ENCODE measurements around the gene IL19.
"Not testable (repeated sequence)": the region's sequence is repeated elsewhere in the genome, so short reads cannot be mapped to it uniquely, and the experiment has no call there.

IL19 gene

DNA sequence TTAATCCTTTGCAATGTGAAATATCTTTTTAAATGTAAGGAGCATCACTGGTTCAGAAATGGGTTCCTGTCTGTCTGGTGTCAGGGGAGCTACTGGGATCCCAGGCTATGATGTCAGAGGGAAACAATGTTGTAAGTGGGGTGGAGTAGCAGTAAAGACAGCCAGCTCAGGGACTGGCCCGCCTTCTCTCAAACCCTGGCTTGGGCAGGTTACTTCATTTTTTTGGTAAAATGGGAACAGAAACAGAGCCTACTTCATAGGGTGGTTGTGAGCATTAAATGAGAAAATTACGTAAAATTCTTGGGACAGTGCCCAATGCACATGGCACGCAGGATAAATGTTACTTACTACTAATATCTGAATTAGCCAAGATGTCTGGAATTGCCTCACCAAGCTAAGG is 64.1 kb downstream of the IL19 start:
- peak; percentile 28 for DNase-seq

- DNase-seq: no peak
Measured at GRCh38 chr1:206835186-206835585, 64.6 kb downstream of the IL19 start.

- DNase-seq: no peak
Measured at GRCh38 chr1:206836111-206836510, 65.5 kb downstream of the IL19 start.

DNA sequence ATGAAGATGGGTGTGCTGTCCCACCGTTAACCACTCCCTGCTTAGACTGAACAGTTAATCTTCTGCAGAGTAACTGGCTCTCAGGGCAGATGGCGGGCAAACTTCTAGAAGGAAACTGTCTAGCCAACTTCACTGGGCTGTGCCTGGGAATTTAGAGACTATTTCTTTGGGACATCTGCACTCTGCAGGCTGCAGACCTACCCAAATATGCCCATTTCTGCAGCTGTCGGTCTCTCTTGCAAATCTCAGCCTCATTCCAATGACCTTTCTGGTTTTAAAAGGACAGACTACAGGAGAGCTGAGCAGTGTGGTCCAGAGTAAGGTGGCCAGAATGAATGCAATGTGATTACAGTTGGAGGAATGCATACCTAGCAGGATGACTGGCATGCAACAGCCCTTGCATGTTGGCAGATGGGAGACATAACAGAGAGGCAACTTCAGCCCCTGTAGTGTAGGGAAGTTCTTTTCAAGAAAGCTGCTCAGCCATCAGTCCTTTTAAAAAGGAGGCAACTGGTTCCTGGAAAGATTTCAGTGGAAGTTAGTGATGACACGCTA is 68.5 kb downstream of the IL19 start:
- DNase-seq: no peak

DNA sequence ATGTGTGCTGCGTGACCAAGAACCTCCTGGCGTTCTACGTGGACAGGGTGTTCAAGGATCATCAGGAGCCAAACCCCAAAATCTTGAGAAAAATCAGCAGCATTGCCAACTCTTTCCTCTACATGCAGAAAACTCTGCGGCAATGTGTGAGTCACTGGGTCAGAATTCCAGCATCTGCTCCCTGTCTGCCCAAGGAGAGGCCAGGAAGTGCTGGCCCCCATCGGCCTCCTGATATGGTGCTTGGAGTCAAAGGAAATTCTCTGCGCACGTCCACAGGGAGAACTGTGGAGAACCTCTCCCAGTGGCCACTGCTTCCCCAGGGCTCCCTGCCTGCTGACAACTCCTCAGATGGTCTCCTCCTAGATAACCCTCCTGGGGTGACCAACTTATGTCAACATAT is 69.3 kb downstream of the IL19 start:
- no peak for DNase-seq

DNA sequence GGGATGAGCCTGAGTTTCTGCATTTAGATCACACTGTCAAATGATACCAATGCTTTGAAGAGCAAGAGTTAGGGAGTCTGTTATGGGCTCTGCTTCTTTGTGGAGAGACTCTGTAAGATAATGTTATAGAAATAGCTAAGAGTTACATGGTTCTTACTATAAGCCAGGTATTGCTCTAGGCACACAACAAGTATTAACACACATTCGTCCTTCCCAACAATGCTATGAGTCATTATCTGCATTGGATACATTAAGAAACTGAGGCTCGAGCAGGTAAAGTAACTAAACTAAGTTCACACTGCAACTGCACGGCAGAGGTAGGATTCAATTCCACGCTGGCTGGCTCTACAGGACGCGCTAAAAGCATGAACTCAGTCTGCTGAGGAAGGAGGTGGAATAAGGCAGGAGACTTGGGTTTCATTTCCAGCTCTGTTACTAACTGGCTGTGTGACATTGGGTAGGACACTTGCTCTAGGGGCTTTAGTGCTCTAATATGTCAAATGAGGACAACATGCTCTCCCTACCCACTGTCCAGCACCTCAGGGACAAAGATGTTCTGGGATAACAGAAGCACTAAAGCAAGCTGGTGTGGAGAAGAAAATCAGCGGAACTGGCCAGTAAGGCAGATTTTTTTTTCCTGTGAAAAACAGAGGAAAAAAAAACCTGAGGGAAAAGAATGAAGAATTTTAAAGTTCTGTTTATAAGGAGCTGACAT is 71.2 kb downstream of the IL19 start:
- no peak for DNase-seq

GRCh38 chr1:206842854-206843253 is 72.3 kb downstream of the IL19 start:
- no peak for DNase-seq

GRCh38 chr1:206843626-206844025 is 73.1 kb downstream of the IL19 start:
- no peak for DNase-seq

GRCh38 chr1:206846487-206846886 is 75.9 kb downstream of the IL19 start:
- no peak for DNase-seq

- no peak for DNase-seq
Measured at GRCh38 chr1:206847337-206847834, 76.8 kb downstream of the IL19 start.

- no peak for DNase-seq
Measured at GRCh38 chr1:206847946-206848345, 77.4 kb downstream of the IL19 start.

GRCh38 chr1:206850401-206850800 is 79.8 kb downstream of the IL19 start:
- no peak for DNase-seq

DNA sequence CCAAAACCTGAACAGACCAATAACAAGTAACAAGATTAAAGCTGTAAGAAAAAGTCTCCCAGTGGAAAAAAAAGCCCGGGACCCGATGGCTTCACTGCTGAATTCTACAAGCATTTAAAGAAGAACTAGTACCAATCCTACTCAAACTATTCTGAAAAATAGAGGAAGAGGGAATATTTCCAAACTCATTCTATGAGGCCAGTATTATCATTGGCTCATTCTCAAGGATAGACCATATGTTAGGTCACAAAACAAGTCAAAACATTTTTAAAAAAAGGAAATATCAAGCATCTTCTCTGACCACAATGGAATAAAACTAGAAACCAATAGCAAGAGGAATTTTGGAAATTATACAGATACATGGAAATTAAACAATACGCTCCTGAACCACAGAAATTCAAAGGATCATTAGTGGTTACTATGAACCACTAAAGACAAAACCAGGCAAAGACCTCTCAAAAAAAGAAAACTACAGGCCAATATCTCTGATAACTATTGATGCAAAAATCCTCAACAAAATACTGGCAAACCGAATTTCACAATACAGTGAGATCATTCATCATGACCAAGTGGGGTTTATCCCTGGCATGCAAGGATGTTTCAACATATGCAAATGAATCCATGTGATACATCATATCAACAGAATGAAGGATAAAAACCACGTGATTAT is 80.9 kb downstream of the IL19 start:
- no peak for DNase-seq

- not testable (repeated sequence) for DNase-seq
Measured at GRCh38 chr1:206852662-206853061, 82.1 kb downstream of the IL19 start.

DNA sequence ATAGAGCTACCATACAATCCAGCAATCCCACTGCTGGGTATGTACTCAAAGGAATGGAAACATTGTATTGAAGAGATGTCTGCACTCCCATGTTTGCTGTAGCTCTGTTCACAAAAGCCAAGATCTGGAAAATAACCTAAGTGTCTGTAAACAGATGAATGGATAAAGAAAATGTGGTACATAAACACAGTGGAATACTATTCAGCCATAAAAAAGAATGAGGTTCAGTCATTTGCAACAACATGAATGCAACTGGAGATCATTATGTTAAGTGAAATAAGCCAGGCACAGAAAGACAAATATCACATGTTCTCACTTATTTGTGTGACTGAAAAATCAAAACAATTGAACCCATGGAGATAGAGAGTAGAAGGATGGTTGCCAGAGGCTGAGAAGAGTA is 83.1 kb downstream of the IL19 start:
- not testable (repeated sequence) for DNase-seq

DNA sequence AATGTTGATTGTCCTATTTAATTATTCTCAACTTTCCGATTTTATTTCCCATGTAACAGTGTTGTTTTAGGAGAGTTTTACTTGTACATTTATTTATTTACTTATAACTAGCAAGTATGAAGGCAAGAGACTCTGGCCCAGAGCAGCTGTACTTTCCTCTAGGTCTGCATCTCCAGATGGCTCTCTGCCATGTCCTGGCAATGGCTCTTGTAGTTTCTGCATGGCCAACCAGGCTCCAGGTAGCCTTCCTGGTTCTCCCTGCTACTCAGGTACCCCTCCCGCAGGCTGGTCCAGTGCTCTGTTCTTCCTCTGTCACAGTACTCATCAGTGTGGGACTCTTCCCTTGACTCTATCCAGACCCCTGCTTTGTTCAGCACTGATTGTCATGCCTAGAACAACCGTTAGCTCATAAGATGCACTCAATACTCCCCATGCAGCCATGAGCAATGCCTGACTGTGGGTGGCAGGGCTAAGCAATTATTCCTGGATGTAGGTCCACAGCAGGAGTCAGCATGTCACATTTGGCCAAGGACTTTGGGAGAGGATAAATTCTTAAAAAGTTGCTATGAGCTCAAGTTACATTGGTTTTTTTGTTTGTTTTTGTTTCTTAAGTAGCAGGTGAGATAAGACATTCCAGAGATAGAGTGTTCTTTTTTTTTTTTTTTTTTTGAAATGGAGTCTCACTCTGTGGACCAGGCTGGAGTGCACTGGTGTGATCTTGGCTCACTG is 84.0 kb downstream of the IL19 start:
- DNase-seq: no peak

- no peak for DNase-seq
Measured at GRCh38 chr1:206855859-206856258, 85.3 kb downstream of the IL19 start.

- peak; percentile 30 for DNase-seq
Measured at GRCh38 chr1:206856674-206857464, 86.3 kb downstream of the IL19 start.

GRCh38 chr1:206859082-206859521 is 88.5 kb downstream of the IL19 start:
- peak; percentile 13 for DNase-seq

DNA sequence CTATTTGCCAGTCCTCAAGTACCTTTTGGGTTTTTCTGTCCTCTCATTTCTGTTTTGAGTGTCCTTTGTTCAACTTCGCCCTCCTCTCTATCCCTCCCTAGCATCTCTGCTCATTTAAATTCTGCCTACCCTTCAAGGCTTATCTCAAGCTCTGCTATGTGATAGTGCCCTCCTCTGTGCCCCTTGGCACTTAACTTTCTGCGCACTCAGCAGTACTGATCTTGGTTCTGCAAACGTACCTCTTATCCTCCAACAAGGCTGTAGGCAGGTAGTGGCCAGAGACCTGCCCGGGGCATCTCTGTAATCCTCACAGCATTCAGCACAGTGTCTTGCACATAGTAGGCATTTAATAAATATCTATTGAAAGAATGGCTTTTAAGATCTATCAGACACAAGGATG is 89.6 kb downstream of the IL19 start:
- no peak for DNase-seq

DNA sequence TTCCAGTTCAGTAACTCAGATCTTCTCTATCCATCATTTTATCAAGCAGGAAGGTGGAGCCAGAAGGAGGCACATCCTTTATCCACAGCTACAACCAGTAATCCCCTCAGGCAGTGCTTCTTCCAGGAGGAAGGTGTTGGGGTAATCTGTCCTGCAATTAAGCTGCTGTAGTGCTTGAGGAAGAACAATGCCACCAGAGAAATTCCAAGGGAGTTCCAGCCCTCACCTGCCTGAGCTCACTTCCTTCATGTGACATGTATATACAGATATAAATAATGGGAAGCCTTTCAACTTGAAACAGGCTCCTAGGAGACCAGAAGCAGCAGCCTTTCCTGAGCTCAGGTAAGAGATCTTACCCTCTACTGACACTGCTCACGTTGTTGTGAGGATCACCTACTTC is 92.7 kb downstream of the IL19 start:
- no peak for DNase-seq

- DNase-seq: peak; percentile 83
Measured at GRCh38 chr1:206864939-206865671, 94.5 kb downstream of the IL19 start, which contains the start of gene IL20. TSS of gene IL20 (plus strand) at chr1:206865623. CDS start at chr1:206865853, 230 bp downstream.
